AG04449 (cell line): ENCODE data around the gene IL1RAPL2.

Experiments
- CTCF ChIA-PET: fragments of 350-600 bp; formaldehyde crosslinking; extraction: SDS; loops from one replicate; lab custom pipeline; 2021; ENCODE audit warnings: antibody characterized with exemption; lab: Yijun Ruan, JAX
- POLR2A ChIA-PET: fragments of 400-600, 350-600 bp; formaldehyde crosslinking; extraction: SDS; loops from one replicate; lab custom pipeline; 2020; ENCODE audit warnings: antibody characterized with exemption, inconsistent platforms; lab: Yijun Ruan, JAX
- DNase-seq: peaks from one replicate; pipeline ENCODE4 v3.0.0-alpha.2; 2010; ENCODE audit warnings: low read depth, low spot score
- H3K4me3 ChIP-seq: 2 replicates; pipeline ENCODE4 v1.5.1; 2011; ENCODE audit warnings: low read depth, mild to moderate bottlenecking, control low read depth, low read length
- CTCF ChIP-seq: IDR thresholded peaks from one replicate; pipeline ENCODE4 v1.5.1; 2011; ENCODE audit warnings: mild to moderate bottlenecking, moderate library complexity, low read length, control low read depth, inconsistent platforms; ENCODE audit not compliant: insufficient read depth; ENCODE audit errors: missing control alignments

IL1RAPL2 gene

GRCh38 chrX:105314458-105314857 lies 748.5 kb downstream of the IL1RAPL2 start:
- no peak for DNase-seq
- TF ChIP-seq CTCF: no peak
- H3K4me3 ChIP-seq: peak overlapping the region; percentile 13
- POLR2A ChIA-PET: no interaction called here
- CTCF ChIA-PET: no interaction called here

GRCh38 chrX:105315248-105315647 lies 749.2 kb downstream of the IL1RAPL2 start:
- POLR2A ChIA-PET: no interaction called here
- H3K4me3 ChIP-seq: no peak overlapping the region
- no peak for TF ChIP-seq CTCF
- CTCF ChIA-PET: no interaction called here
- no peak for DNase-seq

GRCh38 chrX:105317117-105317516 lies 751.1 kb downstream of the IL1RAPL2 start:
- no peak overlapping the region for H3K4me3 ChIP-seq
- DNase-seq: no peak
- ChIA-PET POLR2A (no interaction called here), CTCF (no interaction called here)
- no peak for TF ChIP-seq CTCF

- no peak for DNase-seq
- ChIA-PET CTCF (no interaction called here), POLR2A (no interaction called here)
- no peak overlapping the region for H3K4me3 ChIP-seq
- no peak for TF ChIP-seq CTCF
Observed at GRCh38 chrX:105323928-105324327, 757.9 kb downstream of the IL1RAPL2 start.

GRCh38 chrX:105328773-105329172 lies 762.8 kb downstream of the IL1RAPL2 start:
- no peak for TF ChIP-seq CTCF
- ChIA-PET CTCF (no interaction called here), POLR2A (no interaction called here)
- H3K4me3 ChIP-seq: no peak overlapping the region
- DNase-seq: no peak

- TF ChIP-seq CTCF: no peak
- ChIA-PET POLR2A (no interaction called here), CTCF (no interaction called here)
- no peak for DNase-seq
- no peak overlapping the region for H3K4me3 ChIP-seq
Observed at GRCh38 chrX:105331244-105331643, 765.2 kb downstream of the IL1RAPL2 start.
